ENCODE measurements around the gene NDUFC1. TPM values are rescaled to one million over a fixed set of nuclear protein-coding genes. Genes with fewer than 3 reads are reported as not detected.

Gene NDUFC1
- total and polyA plus RNA-seq, 2 of the 8 experiments (the other 6 are each of a cell fraction or from before 2014, with no cell fraction given) = 41.9 to 62.0 TPM

DNA sequence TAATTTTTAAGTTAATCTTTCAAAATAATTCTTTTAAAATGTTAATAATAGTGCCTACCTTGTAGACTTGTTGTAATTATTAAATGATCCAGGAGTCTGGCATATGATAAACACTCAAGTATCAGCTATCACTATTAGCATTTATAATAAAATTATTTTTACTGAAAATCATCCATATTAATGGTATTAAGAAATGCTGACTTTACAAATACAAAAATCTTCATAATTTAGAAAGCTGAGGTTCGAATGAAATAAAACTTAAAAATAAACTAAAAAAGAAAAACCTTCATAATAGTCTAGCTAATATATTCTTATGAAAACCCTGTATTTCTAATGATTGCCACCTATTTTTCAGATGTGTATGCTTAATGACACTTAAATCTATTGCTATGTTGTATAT is 27.5 kb downstream of the NDUFC1 start:
- no peak overlapping the region for H2AK5ac ChIP-seq (ENCODE audit: low read depth, low read length)
- H2BK15ac ChIP-seq (ENCODE audit: low read length) = no peak overlapping the region
- FAIRE-seq = no peak
- CTCF ChIA-PET (ENCODE audit: partially characterized antibody) = interaction anchor here (0.9 to 1.1 kb wide), 3 partner anchors 9 to 20 kb away, joined by 3 read pairs; no protein-coding TSS in a partner anchor
- H2AFZ ChIP-seq (ENCODE audit: low read length) = no peak overlapping the region
- H3K4ac ChIP-seq (replicated peaks; ENCODE audit: insufficient read length, low read depth, low read length) = no peak overlapping the region
- no peak overlapping the region for H2BK12ac ChIP-seq (ENCODE audit: low read depth, low read length)
- no peak overlapping the region for H3K4me3 ChIP-seq (ENCODE audit: extremely low read depth in 1 of 4, insufficient read depth in 2 of 4, low read depth in 3 of 4, low read length in 4 of 4)
- no peaks in the 10 kb centered on the region for H3K79me1 ChIP-seq (ENCODE audit: low read depth, low read length)
- POLR2A ChIA-PET (ENCODE audit: partially characterized antibody) = interaction anchor here (0.7 kb wide), 1 partner anchor 59 kb away, joined by 3 read pairs; no protein-coding TSS in a partner anchor
- H3K4me1 ChIP-seq (replicated peaks in 1 of 4; ENCODE audit: control insufficient read depth in 3 of 4, insufficient read depth in 4 of 4, low read length in 3 of 4) = peaks cover 0 to 3% (median under 1%) of the 10 kb centered on the region in 4 experiments; a peak in 3 of 7 replicates
- no peak overlapping the region for H4K91ac ChIP-seq (replicated peaks; ENCODE audit: insufficient read length, low read length)
- H3K14ac ChIP-seq (ENCODE audit: insufficient read length) = no peak overlapping the region
- no peak overlapping the region for H2BK20ac ChIP-seq (ENCODE audit: low read length)
- H3K9me3 ChIP-seq (ENCODE audit: insufficient read depth in 2 of 2, low read depth in 1 of 2, low read length in 1 of 2) = no peaks in the 10 kb centered on the region
- H3K36me3 ChIP-seq (ENCODE audit: control insufficient read depth in 2 of 4, insufficient read depth in 4 of 4, low read length in 3 of 4) = no peaks in the 10 kb centered on the region
- peaks cover 8% of the 10 kb centered on the region for H3K23me2 ChIP-seq (ENCODE audit: low read depth, low read length)
- DNase-seq (ENCODE audit: low read depth in 1 of 2, low spot score in 2 of 2) = no peak
- H3K27me3 ChIP-seq (replicated peaks in 1 of 4; ENCODE audit: control insufficient read depth in 3 of 4, extremely low read depth in 1 of 4, insufficient read depth in 3 of 4, low read length in 3 of 4) = peaks cover 5 to 22% (median 18%) of the 10 kb centered on the region in 4 experiments
- no peak overlapping the region for H3K56ac ChIP-seq (replicated peaks; ENCODE audit: insufficient read length, low read depth, low read length)
- no peak overlapping the region for H3K27ac ChIP-seq (ENCODE audit: low read depth, low read length)
- H3K4me2 ChIP-seq (ENCODE audit: insufficient read depth in 1 of 2, low read depth in 2 of 2, low read length in 2 of 2) = no peak overlapping the region
- H4K8ac ChIP-seq (ENCODE audit: extremely low read depth, insufficient read depth, low read length) = no peak overlapping the region
- H3K9ac ChIP-seq (replicated peaks in 1 of 4; ENCODE audit: extremely low read depth in 1 of 4, low read depth in 3 of 4, low read length in 3 of 4) = no peak overlapping the region
- 85% methylated on average over 1 of the region's 1 CpG; no CpG with 5 or more reads in 1 of the 2 experiments for WGBS, 2 experiments (ENCODE audit: extremely low coverage in 1 of 2, insufficient coverage in 1 of 2, insufficient read length in 1 of 2, insufficient replicate concordance in 2 of 2, low coverage in 1 of 2, low lambda C conversion rate in 2 of 2, missing lambda C conversion rate in 1 of 2)
- H2BK120ac ChIP-seq (replicated peaks; ENCODE audit: low read depth, low read length) = no peak overlapping the region
- H3K23ac ChIP-seq (ENCODE audit: insufficient read length) = no peak overlapping the region
- no peak overlapping the region for H4K5ac ChIP-seq (ENCODE audit: insufficient read length, low read depth, low read length)
- no peaks in the 10 kb centered on the region for H4K20me1 ChIP-seq (replicated peaks in 1 of 2; ENCODE audit: control insufficient read depth in 1 of 2, insufficient read depth in 2 of 2, low read length in 2 of 2)
- H3K18ac ChIP-seq (ENCODE audit: extremely low read depth, low read length) = no peak overlapping the region
- no peak overlapping the region for H2BK5ac ChIP-seq (ENCODE audit: low read depth, low read length)
- no peaks in the 10 kb centered on the region for H3K79me2 ChIP-seq (ENCODE audit: control insufficient read depth in 1 of 2, insufficient read depth in 2 of 2, low read length in 2 of 2)
- TF ChIP-seq CHD2 (IDR thresholded peaks at IDR 0.05; ENCODE audit: low read length) (no peak), RAD21 (IDR thresholded peaks at IDR 0.05 in 1 of 2, conservative IDR thresholded peaks at IDR 0.05 in 1 of 2; ENCODE audit: low read depth in 2 of 2, low read length in 2 of 2) (no peak), BCL11A (IDR thresholded peaks at IDR 0.05; ENCODE audit: low read depth in 2 of 2, low read length in 2 of 2) (no peak), CTBP2 (IDR thresholded peaks at IDR 0.05; ENCODE audit: borderline replicate concordance, insufficient read depth, insufficient read length, low read length) (no peak), FOSL1 (IDR thresholded peaks at IDR 0.05; ENCODE audit: insufficient read depth, low read depth, low read length) (no peak), SIRT6 (IDR thresholded peaks at IDR 0.05; ENCODE audit: low read length) (no peak), BRCA1 (IDR thresholded peaks at IDR 0.05; ENCODE audit: low read depth, low read length) (no peak), CBX5 (IDR thresholded peaks at IDR 0.05; ENCODE audit: low read depth, low read length) (no peak), SRF (IDR thresholded peaks at IDR 0.05; ENCODE audit: low read depth, low read length) (no peak), TCF12 (IDR thresholded peaks at IDR 0.05; ENCODE audit: low read depth, low read length) (no peak), POU5F1 (IDR thresholded peaks at IDR 0.05; ENCODE audit: low read depth, low read length) (no peak)
- TF ChIP-seq, protein P1, sequence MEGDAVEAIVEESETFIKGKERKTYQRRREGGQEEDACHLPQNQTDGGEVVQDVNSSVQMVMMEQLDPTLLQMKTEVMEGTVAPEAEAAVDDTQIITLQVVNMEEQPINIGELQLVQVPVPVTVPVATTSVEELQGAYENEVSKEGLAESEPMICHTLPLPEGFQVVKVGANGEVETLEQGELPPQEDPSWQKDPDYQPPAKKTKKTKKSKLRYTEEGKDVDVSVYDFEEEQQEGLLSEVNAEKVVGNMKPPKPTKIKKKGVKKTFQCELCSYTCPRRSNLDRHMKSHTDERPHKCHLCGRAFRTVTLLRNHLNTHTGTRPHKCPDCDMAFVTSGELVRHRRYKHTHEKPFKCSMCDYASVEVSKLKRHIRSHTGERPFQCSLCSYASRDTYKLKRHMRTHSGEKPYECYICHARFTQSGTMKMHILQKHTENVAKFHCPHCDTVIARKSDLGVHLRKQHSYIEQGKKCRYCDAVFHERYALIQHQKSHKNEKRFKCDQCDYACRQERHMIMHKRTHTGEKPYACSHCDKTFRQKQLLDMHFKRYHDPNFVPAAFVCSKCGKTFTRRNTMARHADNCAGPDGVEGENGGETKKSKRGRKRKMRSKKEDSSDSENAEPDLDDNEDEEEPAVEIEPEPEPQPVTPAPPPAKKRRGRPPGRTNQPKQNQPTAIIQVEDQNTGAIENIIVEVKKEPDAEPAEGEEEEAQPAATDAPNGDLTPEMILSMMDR (IDR thresholded peaks at IDR 0.05; ENCODE audit: control extremely low read depth in 1 of 3, insufficient read depth in 1 of 3, low read depth in 1 of 3, low read length in 3 of 3) = no peak
